Fibroblast of peridontal ligament (primary cell): ENCODE data around the gene RGL4.

ENCODE experiments used
- DNase-seq: peaks from one replicate; pipeline ENCODE4 v3.0.0-alpha.2; 2010; ENCODE audit errors: extremely low read depth

Gene RGL4

GRCh38 chr22:23678133-23678532, 12.7 kb upstream of the RGL4 start:
- no peak for DNase-seq

- no peak for DNase-seq
Observed at GRCh38 chr22:23681026-23681809, 9.6 kb upstream of the RGL4 start.

GRCh38 chr22:23682077-23682476, 8.7 kb upstream of the RGL4 start:
- DNase-seq = no peak

DNA sequence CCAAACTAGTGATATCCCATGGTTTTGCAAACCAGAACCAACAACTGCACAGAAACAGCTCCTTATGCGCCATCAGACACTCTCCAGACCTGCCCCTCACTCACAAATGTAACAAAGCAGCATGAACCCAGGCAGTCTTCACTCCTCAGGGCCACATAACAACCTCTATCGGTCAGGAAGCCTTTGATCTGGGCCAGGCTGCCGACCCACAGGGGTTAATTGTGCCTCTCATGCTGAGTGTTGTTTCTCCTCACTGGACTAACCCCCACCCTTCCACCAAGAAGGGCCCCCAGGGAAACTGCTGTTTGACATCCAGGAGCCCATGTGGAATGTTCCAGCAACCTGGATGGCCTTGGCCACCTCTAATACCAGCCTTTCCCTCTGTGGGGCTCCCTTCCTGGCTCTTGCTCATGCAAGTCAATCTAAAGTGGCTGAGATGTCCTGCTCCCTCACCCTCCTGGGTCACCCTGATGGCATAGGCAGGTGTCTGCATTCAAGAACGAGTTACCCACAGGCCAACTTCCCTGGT, 7.9 kb upstream of the RGL4 start:
- DNase-seq = no peak

GRCh38 chr22:23683545-23683944, 7.3 kb upstream of the RGL4 start:
- no peak for DNase-seq

DNA sequence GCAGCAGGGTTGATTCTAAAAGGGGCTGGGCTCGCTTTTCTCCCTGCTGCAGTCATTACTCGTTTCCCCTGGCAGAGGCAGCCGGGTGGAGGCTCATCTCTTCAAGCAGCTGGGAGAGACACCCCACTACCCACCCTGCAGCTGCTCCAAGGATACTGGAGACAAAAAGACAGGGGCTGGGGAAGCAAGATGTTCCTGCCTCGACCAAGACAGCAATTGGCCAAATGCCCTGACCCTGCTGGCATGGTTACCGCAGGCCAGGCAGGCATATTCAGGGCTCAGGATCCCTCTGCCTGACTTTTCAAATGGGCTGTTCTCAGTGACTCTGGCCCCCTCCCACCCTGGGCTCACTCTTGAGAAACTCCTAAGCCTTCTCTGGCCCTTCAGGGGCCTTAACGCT, 6.8 kb upstream of the RGL4 start:
- DNase-seq = no peak

DNA sequence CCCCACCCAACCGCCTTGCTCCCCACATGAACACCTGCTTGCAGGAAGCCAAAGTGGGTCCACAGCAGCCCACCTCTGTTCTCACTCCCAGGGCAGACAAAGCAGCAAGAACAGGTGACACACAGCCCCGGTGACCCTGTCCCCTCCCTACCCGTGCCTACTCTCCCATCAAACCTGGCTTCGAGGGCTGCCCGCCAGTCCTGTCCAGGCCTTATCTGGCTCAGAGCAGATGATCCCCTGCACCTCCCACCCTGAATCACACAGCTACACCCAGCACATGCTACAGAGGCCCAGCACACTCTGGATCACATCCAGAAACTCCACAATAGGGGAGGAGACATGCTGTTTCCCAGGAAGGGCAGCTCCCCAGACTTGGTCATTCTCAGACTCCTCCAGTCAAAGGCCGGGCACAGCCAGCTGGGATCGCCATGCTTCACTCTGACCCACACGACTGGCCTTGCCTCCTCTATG, 6.2 kb upstream of the RGL4 start:
- peak; percentile 8 for DNase-seq

DNA sequence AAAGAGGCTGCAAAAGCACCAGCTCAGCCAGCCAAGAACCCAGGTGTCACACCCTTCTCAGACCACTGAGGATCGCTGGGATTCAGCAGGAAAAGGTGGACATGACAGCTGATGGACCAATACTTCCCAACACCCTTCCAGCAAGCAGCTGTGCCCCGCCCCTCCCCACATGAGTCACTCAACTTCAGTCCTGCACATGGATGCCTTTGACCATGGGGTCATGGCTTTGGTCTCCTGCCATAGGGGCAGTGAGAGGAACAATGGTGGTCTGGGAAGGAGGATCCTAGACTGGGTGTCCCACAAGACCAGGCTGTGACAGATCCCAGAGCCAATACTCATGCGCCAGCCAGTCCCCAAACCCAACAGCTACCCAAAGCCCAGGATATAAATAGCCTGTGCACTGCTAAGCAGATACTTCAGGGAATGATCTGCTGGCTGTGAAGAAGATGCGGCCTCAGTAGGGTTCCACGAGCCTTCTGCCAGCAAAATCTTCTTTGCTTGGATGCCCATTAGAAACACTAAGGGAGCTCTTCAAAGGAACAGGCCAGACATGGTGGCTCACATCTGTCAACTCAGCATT, 5.5 kb upstream of the RGL4 start:
- no peak for DNase-seq

DNA sequence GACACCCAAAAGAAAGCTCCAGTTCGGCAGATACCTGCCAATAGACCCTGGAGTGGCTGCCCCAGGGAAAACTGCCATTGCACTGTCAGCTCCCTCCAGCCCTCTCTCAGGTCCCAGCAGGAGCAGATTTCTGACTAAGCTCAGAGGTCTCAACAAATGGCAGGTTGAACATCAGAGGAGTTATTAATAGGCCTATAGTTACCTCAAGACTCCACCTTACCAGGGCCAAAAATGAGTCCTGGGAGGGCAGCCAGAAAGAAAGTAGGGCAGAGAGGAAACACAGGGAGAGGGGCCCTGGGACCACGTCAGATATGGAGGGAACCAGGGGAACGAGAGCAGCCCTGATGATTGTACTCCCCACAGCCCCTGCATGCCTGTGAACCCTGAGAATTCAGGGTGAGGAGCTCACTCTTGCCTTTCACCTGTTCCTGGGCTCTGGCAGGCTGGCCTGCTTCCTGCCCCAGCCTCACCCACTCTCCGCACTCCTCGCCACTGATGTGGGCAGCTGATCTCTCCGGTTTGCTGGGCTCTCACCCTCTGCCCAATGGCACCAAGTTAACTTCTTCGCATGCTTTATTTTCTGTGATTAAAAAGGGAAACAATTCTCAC, 4.3 kb upstream of the RGL4 start:
- DNase-seq = no peak

DNA sequence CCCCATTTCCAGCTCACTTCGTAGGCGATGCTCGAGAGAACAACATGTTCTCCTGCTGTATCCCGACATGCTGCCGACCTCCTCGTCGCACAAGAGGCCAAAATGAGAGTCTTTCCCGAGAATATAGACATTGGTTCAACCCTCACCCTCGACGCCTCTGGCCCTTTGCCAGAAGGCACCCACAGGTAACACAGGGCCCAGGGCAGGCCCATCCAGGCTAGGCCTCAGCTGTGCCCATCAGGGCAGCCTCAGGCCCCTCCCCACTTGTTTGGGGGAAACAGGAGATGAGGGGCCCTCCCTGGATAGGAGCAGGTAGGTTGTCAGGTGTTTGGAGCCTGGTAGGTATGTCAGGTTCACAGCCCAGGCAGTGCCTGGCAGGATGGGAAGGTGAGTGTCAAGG, 2.7 kb upstream of the RGL4 start:
- DNase-seq = no peak

GRCh38 chr22:23688571-23688970, 2.2 kb upstream of the RGL4 start:
- no peak for DNase-seq

GRCh38 chr22:23689414-23689813, 1.4 kb upstream of the RGL4 start:
- DNase-seq = no peak

- no peak for DNase-seq
Observed at GRCh38 chr22:23691748-23692423, 1.1 kb downstream of the RGL4 start.

DNA sequence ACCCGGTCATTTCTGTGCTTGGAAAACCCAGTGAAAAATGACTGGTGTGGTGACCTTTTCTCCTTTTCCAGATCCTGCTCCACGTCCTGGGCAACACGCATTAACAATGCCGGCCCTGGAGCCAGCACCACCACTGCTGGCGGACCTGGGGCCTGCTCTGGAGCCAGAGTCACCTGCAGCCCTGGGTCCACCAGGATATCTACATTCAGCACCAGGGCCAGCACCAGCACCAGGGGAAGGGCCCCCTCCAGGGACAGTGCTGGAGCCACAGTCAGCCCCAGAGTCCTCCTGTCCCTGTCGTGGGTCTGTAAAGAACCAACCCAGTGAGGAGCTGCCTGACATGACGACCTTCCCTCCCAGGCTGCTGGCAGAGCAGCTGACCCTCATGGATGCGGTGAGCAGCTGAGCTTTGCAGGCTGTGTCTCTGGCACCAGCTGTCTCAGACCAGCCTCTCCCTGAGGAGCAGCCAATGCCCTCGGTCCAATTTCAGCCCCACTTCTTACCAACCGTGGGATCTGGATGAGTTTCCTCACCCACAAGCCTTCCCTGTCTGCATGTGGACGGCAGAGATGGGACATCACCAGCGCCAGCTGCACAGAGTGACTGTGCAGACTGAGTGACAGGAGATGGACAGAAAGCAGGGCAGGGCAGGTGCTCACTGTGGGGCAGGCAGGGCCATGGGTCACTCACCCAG, 1.9 kb downstream of the RGL4 start:
- no peak for DNase-seq

DNA sequence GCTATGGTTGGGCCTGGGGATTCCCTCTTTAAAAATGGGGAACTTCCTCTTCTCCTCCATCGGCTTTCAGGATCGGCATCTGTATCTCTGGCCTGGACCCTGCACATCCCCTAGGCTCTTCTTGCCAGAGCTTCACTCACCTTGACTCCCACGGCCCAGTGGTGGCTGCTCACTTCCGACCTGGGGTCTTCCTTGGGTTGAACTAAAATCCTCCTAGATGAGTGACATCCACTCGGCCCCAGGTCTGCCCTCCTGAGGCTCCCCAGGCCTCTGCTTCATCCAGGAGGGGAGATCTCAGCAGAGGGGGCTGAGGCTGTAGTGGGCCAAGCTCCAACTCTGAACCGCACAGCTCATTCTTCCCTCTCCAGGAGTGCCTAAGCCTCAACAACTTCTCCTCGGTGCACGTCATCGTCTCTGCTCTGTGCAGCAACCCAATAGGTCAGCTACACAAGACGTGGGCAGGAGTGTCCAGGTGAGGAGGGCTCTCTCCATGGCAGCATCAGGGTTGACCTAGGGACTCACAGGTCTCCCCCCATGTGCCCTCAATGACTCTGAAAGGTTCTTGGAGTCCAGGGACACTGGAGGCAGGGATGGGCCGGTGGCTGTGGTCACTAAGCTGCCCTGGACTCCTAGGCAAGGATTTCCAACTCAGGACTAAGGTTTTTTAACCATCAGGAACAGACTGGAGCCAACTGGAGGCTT, 3.3 kb downstream of the RGL4 start:
- no peak for DNase-seq

- no peak for DNase-seq
Observed at GRCh38 chr22:23695141-23695540, 4.3 kb downstream of the RGL4 start.

GRCh38 chr22:23695571-23696325, 4.9 kb downstream of the RGL4 start:
- DNase-seq = no peak

DNA sequence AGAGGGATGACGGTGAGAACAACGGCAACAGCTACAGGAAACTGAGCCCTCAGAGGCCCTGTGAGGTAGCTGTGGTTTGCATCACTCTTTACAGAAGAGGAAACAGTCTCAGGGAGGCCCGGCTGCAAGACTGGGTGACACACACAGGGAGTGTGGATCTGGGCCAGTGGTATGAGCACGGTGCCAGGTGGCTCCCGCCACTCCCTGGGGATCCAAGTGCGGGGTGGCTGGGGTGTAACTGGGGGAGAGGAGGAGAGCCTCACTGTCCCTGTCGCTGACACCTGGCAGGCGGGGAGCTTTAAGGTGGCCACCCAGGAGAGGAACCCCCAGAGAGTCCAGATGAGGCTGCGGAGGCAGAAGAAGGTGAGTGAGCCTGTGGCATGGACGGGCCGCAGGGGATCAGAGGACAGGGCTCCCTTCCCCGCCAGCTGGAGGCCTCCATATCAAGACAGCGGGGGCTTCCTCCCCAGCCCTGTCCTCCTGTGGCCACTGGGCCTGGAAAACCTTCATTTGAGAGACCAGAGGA, 5.6 kb downstream of the RGL4 start:
- no peak for DNase-seq

- no peak for DNase-seq
Observed at GRCh38 chr22:23697031-23697970, 6.5 kb downstream of the RGL4 start.
